Measurements from ENCODE around the gene GNG5.
"Not testable (repeated sequence)": the region's sequence is repeated elsewhere in the genome, so short reads cannot be mapped to it uniquely, and the experiment has no call there.

GNG5 gene

DNA sequence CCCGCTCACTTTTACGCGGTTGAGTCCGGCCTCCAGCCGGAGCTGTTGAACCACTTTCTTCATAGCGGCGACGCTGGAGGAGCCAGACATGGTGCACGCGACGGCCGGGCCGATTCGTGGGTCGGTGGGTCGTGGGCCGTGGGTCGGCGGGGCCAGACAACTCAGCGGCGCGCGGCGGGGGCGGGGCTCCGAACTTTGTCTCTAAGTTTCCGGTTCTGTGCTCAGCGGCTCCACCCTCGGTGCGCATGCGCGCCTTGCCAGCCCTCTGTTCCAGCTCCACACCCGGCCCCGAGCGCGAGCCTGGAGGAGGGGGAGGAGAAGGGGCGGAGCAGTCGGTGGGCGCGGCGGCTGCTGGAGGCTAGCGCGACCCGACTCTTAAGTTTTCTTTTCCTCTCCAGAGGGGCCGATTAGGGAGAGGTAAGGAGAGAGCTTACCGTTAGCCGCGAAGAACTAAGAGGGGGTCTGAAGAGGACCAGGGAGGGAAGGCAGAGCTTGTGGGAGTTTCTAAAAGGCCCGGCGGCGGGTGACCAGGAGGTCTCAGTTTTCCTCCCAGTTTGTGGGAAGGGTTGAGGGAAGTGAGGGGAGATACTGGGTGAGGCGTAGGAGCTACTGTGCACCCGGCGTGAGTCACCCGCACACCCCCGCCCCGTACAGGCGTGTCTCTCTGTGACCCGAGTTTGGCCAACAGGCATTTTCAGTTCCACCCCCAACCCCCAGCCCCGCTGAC, at the start of gene GNG5, which contains the start of gene SPATA1:
GNG5 (minus strand) TSS at position 580 of the 727 bp plus-strand sequence; CDS start at position 90, 490 bp downstream.
SPATA1 (plus strand) TSS at position 385 of the 727 bp plus-strand sequence. CDS start 9,974 bp downstream, outside the sequence.
- DNase-seq (ENCODE audit: low read depth) = peak; percentile 85

- no peak for DNase-seq (ENCODE audit: low read depth)
Measured at GRCh38 chr1:84550826-84551225, 44.4 kb upstream of the GNG5 start.

DNA sequence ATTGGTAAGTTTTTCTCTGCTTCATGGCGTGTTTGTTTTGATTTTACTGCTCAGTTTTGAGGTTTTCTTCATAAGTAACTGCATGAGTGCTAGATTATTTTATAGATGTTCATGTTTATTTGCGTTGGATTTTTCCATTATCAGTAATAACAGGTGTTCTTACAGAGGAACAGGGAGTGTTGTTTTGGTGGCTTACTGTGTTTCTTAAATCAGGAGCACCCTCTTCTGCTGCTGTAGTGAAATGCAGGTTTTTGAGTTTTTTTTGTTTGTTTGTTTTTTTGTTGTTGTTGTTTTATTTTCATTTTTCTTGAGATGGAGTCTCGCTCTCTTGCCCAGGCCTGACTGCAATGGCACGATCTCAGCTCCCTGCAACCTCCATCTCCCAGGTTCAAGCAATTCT, 35.3 kb upstream of the GNG5 start:
- no peak for DNase-seq (ENCODE audit: low read depth)

- no peak for DNase-seq (ENCODE audit: low read depth)
Measured at GRCh38 chr1:84540759-84541158, 34.4 kb upstream of the GNG5 start.

GRCh38 chr1:84539972-84540371, 33.6 kb upstream of the GNG5 start:
- DNase-seq (ENCODE audit: low read depth) = no peak

DNA sequence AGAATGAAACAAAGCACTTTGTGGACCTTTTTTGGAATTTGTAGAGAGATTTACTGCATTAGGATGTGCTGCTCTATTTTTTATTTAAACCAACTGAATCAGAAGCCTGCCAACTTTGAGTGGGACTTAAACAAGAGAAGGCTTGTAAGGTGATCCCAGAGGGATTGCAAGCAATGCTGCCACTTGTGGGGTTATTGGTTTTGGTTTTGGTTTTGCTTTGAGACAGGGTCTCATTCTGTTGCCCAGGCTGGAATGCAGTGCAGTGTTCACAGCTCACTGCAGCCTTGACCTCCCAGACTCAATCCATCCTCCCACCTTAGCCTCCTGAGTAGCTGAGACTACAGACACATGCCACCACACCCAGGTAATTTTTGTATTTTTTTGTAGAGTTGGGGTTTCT, 32.2 kb upstream of the GNG5 start:
- no peak for DNase-seq (ENCODE audit: low read depth)

DNA sequence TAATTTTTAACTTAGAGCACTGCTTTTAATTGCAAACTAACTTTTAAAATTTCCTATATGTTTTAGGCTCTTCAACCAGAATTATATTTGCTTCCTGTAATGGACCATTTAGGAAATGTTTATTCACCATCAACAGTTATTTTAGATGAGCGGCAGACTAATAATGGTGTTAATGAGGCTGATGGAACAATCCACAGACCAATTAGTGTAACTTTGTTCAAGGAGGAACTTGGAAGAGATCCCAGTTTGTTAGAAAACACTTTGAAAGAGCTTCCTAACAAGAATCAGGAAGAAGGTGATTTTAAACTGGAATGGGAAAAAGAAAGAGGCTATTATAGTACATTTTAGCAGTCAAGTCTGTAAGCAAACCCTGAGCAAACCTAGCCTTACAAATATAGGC, 19.4 kb upstream of the GNG5 start:
- no peak for DNase-seq (ENCODE audit: low read depth)

GRCh38 chr1:84524590-84524989, 18.2 kb upstream of the GNG5 start:
- no peak for DNase-seq (ENCODE audit: low read depth)

GRCh38 chr1:84510668-84511067, 4.3 kb upstream of the GNG5 start:
- no peak for DNase-seq (ENCODE audit: low read depth)

- DNase-seq (ENCODE audit: low read depth) = no peak
Measured at GRCh38 chr1:84510165-84510564, 3.8 kb upstream of the GNG5 start.

- DNase-seq (ENCODE audit: low read depth) = no peak
Measured at GRCh38 chr1:84509029-84509428, 2.6 kb upstream of the GNG5 start.

- DNase-seq (ENCODE audit: low read depth) = no peak
Measured at GRCh38 chr1:84508510-84508909, 2.1 kb upstream of the GNG5 start.

DNA sequence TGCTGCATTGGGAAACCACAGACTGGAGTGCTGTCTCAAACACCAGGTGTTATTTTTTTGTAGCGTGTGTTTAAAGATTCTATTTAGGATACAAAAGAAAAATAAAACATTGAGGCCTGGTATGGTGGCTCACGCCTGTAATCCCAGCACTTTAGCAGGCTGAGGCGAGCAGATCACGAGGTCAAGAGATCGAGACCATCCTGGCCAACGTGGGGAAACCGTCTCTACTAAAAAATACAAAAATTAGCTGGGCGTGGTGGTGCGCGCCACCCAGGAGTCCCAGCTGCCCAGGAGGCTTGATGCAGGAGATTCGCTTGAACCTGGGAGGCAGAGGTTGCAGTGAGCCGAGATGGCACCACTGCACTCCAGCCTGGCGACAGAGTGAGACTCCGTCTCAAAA, 1.5 kb upstream of the GNG5 start:
- DNase-seq (ENCODE audit: low read depth) = not testable (repeated sequence)

- DNase-seq (ENCODE audit: low read depth) = no peak
Measured at GRCh38 chr1:84506729-84507453, 510 bp upstream of the GNG5 start.

GRCh38 chr1:84505493-84506001, 834 bp downstream of the GNG5 start:
- DNase-seq (ENCODE audit: low read depth) = peak; percentile 37

DNA sequence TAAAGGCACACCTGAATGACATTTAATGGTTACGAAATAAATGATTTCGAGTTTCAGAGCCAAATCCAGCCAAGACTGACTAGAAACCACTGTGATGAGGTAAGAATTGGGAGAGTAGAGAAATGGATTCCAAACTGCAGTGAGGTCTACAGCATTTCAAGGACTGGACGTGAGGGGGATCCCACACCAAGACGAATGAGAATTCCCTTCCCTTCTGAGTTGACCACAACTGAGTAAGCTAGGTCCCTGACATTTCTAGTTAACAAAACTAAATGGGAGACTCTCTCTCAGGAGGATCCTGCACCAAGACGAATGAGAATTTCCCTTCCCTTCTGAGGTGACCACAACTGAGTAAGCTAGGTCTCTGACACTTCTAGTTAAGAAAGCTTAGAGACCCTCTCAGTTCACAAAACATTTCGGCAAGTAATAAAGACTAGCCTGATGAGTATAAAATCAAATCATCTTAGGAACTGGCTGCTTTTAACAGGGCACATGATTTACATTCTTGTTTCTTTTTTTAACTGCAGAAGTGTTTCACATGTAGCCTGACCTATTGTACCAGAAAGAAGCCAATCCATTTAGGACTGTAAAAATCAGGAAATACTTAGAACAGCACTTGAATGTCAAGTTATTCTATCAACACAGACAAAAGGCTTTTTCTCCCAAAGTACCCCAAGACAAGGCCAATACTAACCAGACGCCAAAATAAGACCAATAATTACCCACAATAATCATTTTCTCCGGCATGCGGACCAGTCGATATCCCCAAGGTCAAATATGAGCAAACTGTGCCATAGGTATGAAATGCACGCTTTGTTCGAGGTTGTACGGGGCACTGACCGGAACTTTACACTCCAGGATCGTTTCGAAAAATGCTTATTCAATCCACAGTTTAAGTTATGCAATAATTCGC, 1.5 kb downstream of the GNG5 start:
- peak; percentile 33 for DNase-seq (ENCODE audit: low read depth)

GRCh38 chr1:84502927-84503326, 3.5 kb downstream of the GNG5 start:
- DNase-seq (ENCODE audit: low read depth) = no peak

DNA sequence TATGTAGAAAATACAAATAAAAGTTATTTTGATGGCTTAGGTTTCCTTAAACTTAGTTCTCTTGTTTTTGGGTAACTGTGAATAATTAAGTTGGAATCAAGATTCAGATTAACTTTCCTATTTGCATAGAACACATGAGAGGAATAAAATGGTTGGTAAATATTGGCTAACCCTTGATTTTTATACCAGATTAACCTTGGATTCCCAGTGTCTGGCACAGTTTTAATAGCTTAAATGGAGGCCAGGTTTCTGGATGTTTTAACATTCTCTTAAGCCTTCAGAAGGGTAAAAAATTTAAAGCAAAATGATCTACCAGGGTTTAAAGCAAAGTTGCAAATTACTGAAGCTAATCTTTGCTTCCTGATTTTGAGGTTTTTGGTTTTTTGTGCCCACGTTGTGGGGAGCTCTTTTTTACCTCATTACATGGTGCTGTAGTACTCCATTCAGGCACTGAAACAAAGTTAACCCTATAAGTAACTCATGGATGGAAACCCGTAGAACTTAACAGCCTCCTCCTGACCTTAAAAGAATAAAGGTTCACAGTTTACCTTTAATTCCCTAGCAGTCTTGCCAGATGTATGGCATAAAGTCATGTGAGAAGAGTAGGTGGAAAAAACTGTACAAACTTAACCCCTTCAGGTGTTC, 8.6 kb downstream of the GNG5 start:
- no peak for DNase-seq (ENCODE audit: low read depth)

GRCh38 chr1:84496498-84496897, 9.9 kb downstream of the GNG5 start:
- no peak for DNase-seq (ENCODE audit: low read depth)

GRCh38 chr1:84493747-84494146, 12.6 kb downstream of the GNG5 start:
- no peak for DNase-seq (ENCODE audit: low read depth)

DNA sequence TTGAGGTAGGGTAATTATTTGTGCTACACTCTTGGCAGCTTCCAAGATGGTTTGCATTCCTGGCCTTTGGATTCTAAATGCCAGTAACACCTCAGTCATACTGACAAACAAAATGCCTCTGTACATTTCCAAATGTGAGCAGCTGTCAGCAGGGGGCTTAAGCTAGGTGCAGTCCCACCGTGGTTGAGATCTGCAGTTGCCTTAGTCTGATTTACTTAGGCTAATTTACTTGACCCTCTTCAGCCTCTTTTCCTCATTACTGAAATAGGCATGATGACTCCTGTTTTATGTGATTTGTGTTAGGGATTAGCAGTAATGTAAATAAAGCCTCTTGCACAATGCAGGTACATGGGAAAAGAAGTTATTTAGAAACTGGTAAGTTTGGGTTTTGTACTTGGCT, 13.7 kb downstream of the GNG5 start:
- DNase-seq (ENCODE audit: low read depth) = no peak

DNA sequence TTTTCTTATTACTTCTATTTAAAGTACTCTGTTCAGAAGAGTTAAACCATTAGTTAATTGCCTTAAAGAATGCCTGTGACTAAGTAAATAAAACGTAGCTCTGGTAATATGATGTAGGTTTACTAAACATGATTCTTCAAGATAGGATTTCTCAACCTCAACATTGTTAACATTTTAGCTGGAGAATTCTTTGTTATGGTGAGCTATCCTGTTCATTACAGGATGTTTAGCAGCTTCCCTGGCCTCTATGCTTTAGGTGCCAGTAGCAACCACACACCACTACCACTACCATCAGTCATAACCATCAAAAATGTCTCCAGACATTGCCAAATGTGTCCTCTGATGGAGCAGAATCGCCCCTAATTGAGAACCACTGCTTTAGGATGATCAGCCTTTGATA, 16.6 kb downstream of the GNG5 start:
- no peak for DNase-seq (ENCODE audit: low read depth)
